Kidney (tissue), 14 donors: Measurements from ENCODE around the gene PVALEF. TPM values are rescaled to one million over a fixed set of nuclear protein-coding genes. Genes with fewer than 3 reads are reported as not detected.

ENCODE experiments used
- DNase-seq, 5 donors: peaks; one replicate each; pipeline ENCODE4 v3.0.0-alpha.2; 2013 to 2020
- FAIRE-seq: peaks from 2 replicates; lab custom pipeline; 2012; peaks lifted over from hg19 to GRCh38; lab: Jason Lieb, UNC
- H3K27ac ChIP-seq, 2 donors: one replicate each; pipeline ENCODE4 v1.7.0; 2013; ENCODE audit warnings: low read depth in 2 of 2, low read length in 2 of 2, inconsistent platforms in 1 of 2
- H3K27me3 ChIP-seq: one replicate; pipeline ENCODE4 v1.7.1; 2013; ENCODE audit warnings: low read length, inconsistent platforms; ENCODE audit not compliant: control insufficient read depth, insufficient read depth
- H3K36me3 ChIP-seq, 3 donors: one replicate each; pipeline versions ENCODE4 v1.7.0 to v1.7.1; 2013; ENCODE audit warnings: low read length in 3 of 3, control low read depth in 1 of 3, inconsistent platforms in 1 of 3; ENCODE audit not compliant: insufficient read depth in 3 of 3, control insufficient read depth in 2 of 3
- H3K4me1 ChIP-seq, 3 donors: one replicate each; pipeline versions ENCODE4 v1.7.0 to v1.7.1; 2013; ENCODE audit warnings: low read length in 3 of 3, inconsistent platforms in 1 of 3, low read depth in 1 of 3; ENCODE audit not compliant: control insufficient read depth in 2 of 3, insufficient read depth in 2 of 3
- H3K4me3 ChIP-seq, 3 donors: one replicate each; pipeline versions ENCODE4 v1.7.0 to v1.8.1; 2013; ENCODE audit warnings: low read length in 3 of 3, control low read depth in 1 of 3, inconsistent platforms in 1 of 3
- H3K9ac ChIP-seq, 3 donors: one replicate each; pipeline versions ENCODE4 v1.7.0 to v1.7.1; 2013; ENCODE audit warnings: low read length in 3 of 3, control low read depth in 1 of 3, inconsistent platforms in 1 of 3
- H3K9me3 ChIP-seq, 3 donors: one replicate each; pipeline versions ENCODE4 v1.7.0 to v1.7.1; 2013; ENCODE audit warnings: low read length in 3 of 3, control low read depth in 1 of 3, inconsistent platforms in 1 of 3; ENCODE audit not compliant: control insufficient read depth in 2 of 3, insufficient read depth in 1 of 3
- intact Hi-C: fragments of 100-400 bp; cut with DNase I; formaldehyde crosslinking; loops from one replicate; pipeline ENCODE4 v1.11.1; 2022
- polyA plus RNA-seq: library from polyadenylated mRNA; stranded (reverse); fragments of 350-450 nt; fragmentation: Illumina TruSeq; extraction: RNeasy Lipid Tissue Mini Kit (QIAGEN cat#74804); gene quantifications from one replicate; pipeline ENCODE4 v1.2.3, GENCODE V29; 2014; ENCODE audit warnings: low read depth, low replicate concordance; ENCODE audit not compliant: insufficient read depth
- total RNA-seq: library from RNA; stranded (reverse); fragmentation: NEBNext Ultra II Directional; extraction: Animal tissue kit (Norgen Biotek cat#: 25700); gene quantifications from one replicate; pipeline ENCODE4 v1.2.1, GENCODE V29; 2021
- TF ChIP-seq, protein P1 (sequence below): IDR thresholded peaks from 3 replicates; pipeline ENCODE4 v1.5.1; 2012; ENCODE audit warnings: mild to moderate bottlenecking, moderate library complexity, borderline replicate concordance; ENCODE audit not compliant: insufficient read depth; ENCODE audit errors: extremely low read depth
- donor health status: control.
- donor health status: control.
- donor health status: control.
- donor health status: control.
- donor health status: control.
- donor health status: DM: yes; HTN: yes; CAD: no.
- donor health status: Normal renal cell carcinoma (clear cell type).

The PVALEF gene
- total and polyA plus RNA-seq, 2 donors from 2014 or later: not detected

- Histone ChIP-seq H3K36me3 (no peaks in the 10 kb centered on the region), H3K4me1 (no peaks in the 10 kb centered on the region), H3K4me3 (no peak overlapping the region), H3K9ac (no peak overlapping the region), H3K27me3 (no peaks in the 10 kb centered on the region), H3K9me3 (no peaks in the 10 kb centered on the region), H3K27ac (no peak overlapping the region)
- FAIRE-seq: no peak
- TF ChIP-seq, protein P1, sequence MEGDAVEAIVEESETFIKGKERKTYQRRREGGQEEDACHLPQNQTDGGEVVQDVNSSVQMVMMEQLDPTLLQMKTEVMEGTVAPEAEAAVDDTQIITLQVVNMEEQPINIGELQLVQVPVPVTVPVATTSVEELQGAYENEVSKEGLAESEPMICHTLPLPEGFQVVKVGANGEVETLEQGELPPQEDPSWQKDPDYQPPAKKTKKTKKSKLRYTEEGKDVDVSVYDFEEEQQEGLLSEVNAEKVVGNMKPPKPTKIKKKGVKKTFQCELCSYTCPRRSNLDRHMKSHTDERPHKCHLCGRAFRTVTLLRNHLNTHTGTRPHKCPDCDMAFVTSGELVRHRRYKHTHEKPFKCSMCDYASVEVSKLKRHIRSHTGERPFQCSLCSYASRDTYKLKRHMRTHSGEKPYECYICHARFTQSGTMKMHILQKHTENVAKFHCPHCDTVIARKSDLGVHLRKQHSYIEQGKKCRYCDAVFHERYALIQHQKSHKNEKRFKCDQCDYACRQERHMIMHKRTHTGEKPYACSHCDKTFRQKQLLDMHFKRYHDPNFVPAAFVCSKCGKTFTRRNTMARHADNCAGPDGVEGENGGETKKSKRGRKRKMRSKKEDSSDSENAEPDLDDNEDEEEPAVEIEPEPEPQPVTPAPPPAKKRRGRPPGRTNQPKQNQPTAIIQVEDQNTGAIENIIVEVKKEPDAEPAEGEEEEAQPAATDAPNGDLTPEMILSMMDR: peak; percentile 9
- DNase-seq: no peak
- intact Hi-C loops: no loop called here
These were observed 24.6 kb downstream of the PVALEF start for GRCh38 chr17:81189670-81190530.

GRCh38 chr17:81190591-81190990, 25.3 kb downstream of the PVALEF start:
- Histone ChIP-seq H3K27ac (no peak overlapping the region), H3K4me1 (no peaks in the 10 kb centered on the region), H3K9ac (no peak overlapping the region), H3K9me3 (no peaks in the 10 kb centered on the region), H3K4me3 (no peak overlapping the region), H3K36me3 (no peaks in the 10 kb centered on the region), H3K27me3 (no peaks in the 10 kb centered on the region)
- FAIRE-seq (no peak), DNase-seq (no peak)
- intact Hi-C loops: no loop called here
- TF ChIP-seq, protein P1: no peak

DNA sequence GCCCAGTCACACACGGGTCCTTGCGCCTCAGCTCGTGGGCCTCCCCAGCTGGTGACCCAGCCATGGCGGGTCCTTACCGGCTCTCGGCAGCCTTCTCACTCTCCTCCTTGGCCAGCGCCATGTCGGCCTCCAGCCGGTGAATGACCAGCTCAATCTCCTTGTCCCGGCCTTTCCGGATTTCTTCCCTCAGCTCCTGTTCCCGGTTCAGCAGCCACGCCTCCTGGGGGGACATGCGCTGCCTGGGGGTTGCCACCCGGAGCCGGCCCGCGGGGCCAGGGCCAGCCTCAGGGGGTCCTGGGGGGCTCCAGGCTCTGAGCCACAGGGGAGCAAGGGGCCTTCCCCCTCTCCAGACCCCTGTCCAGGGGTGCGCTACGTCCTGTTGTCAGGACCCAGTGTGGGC, 25.8 kb downstream of the PVALEF start:
- H3K36me3 ChIP-seq: no peaks in the 10 kb centered on the region
- H3K9ac ChIP-seq: no peak overlapping the region
- DNase-seq: no peak
- H3K9me3 ChIP-seq: no peaks in the 10 kb centered on the region
- H3K27me3 ChIP-seq: no peaks in the 10 kb centered on the region
- TF ChIP-seq, protein P1: no peak
- intact Hi-C loops: no loop called here
- H3K4me1 ChIP-seq: no peaks in the 10 kb centered on the region
- no peak overlapping the region for H3K27ac ChIP-seq
- no peak overlapping the region for H3K4me3 ChIP-seq
- no peak for FAIRE-seq
